HL-60 (cell line): ENCODE data around the gene KCND2.

Experiments used
- DNase-seq, 2 experiments: peaks; one replicate each; pipeline ENCODE4 v3.0.0-alpha.2; 2010 to 2020; ENCODE audit warnings: low read depth in 1 of 2, low spot score in 1 of 2
- H3K27ac ChIP-seq: fragments of 250-450 bp; sonication (Bioruptor Pico); replicated peaks from 2 replicates; pipeline ENCODE4 v1.5.1; 2020; ENCODE audit warnings: mild to moderate bottlenecking, moderate library complexity
- H3K27me3 ChIP-seq: fragments of 250-450 bp; sonication (Bioruptor Pico); 2 replicates; pipeline ENCODE4 v1.5.1; 2021; ENCODE audit warnings: mild to moderate bottlenecking, moderate library complexity; ENCODE audit not compliant: insufficient read depth, poor library complexity, severe bottlenecking
- H3K4me3 ChIP-seq: replicated peaks from 2 replicates; pipeline ENCODE4 v1.5.1; 2011; ENCODE audit warnings: mild to moderate bottlenecking, control low read depth, low read length; ENCODE audit not compliant: insufficient read depth
- CTCF ChIP-seq: IDR thresholded peaks from one replicate; pipeline ENCODE4 v1.5.1; 2011; ENCODE audit warnings: low read length, control low read depth, inconsistent platforms; ENCODE audit not compliant: insufficient read depth
- GABPA ChIP-seq: IDR thresholded peaks from 2 replicates; pipeline ENCODE4 v1.6.1; 2012; ENCODE audit warnings: low read depth
- POLR2AphosphoS5 ChIP-seq: IDR thresholded peaks from 2 replicates; pipeline ENCODE4 v1.6.1; 2012; ENCODE audit warnings: low read depth
- REST ChIP-seq: IDR thresholded peaks from 2 replicates; pipeline ENCODE4 v1.6.1; 2012; ENCODE audit warnings: low read depth; ENCODE audit not compliant: insufficient replicate concordance
- SPI1 ChIP-seq: IDR thresholded peaks from 2 replicates; pipeline ENCODE4 v1.6.1; 2012; ENCODE audit warnings: low read depth, mild to moderate bottlenecking, borderline replicate concordance

KCND2 gene

GRCh38 chr7:120334475-120334874 lies 61.5 kb downstream of the KCND2 start:
- no peak for DNase-seq
- H3K27me3 ChIP-seq = no peaks in the 10 kb centered on the region
- no peak overlapping the region for H3K27ac ChIP-seq
- TF ChIP-seq REST (no peak), GABPA (no peak), SPI1 (no peak), CTCF (no peak), POLR2AphosphoS5 (no peak)
- no peak overlapping the region for H3K4me3 ChIP-seq

- Histone ChIP-seq H3K4me3 (no peak overlapping the region), H3K27me3 (no peaks in the 10 kb centered on the region), H3K27ac (no peak overlapping the region)
- TF ChIP-seq REST (no peak), CTCF (peak; percentile 40), SPI1 (no peak)
- no peak for DNase-seq
These were observed 64.4 kb downstream of the KCND2 start for GRCh38 chr7:120337308-120337907.

GRCh38 chr7:120344276-120344675 lies 71.3 kb downstream of the KCND2 start:
- no peaks in the 10 kb centered on the region for H3K27me3 ChIP-seq
- no peak overlapping the region for H3K4me3 ChIP-seq
- TF ChIP-seq SPI1 (no peak), REST (no peak), GABPA (no peak), POLR2AphosphoS5 (no peak), CTCF (no peak)
- peak in 1 of 2 experiments; percentile 47 for DNase-seq
- no peak overlapping the region for H3K27ac ChIP-seq
